Pancreas (tissue), 10 donors: ENCODE measurements around the gene PRR20G. TPM values are rescaled to one million over a fixed set of nuclear protein-coding genes. Genes with fewer than 3 reads are reported as not detected.

Source experiments
- ATAC-seq, 4 donors: fragments of 200-7000 bp; cut with Tn5 transposase; one replicate each; pipeline versions ENCODE4 v1.8.0 to v1.9.1; 2020; ENCODE audit warnings: mild to moderate bottlenecking in 4 of 4, moderate library complexity in 4 of 4
- DNase-seq, 6 donors: peaks; one replicate each; pipeline ENCODE4 v3.0.0-alpha.2; 2020
- FAIRE-seq: peaks from 2 replicates; lab custom pipeline; 2012; peaks lifted over from hg19 to GRCh38; lab: Jason Lieb, UNC
- H3K27ac ChIP-seq, 4 donors: fragments of 200-600 bp; sonication (generic); 1 replicate in 3 of 4; 2 replicates in 1 of 4; pipeline versions ENCODE4 v1.5.0 to v1.8.0; 2020
- H3K27me3 ChIP-seq, 4 donors: fragments of 200-600 bp; one replicate each; pipeline ENCODE4 v1.8.0; 2021
- H3K36me3 ChIP-seq, 3 donors: fragments of 200-600 bp; sonication (generic) in 1 of 3; one replicate each; pipeline versions ENCODE4 v1.5.0 to v1.8.0; 2020 to 2021
- H3K4me1 ChIP-seq, 3 donors: fragments of 200-600 bp; one replicate each; pipeline ENCODE4 v1.8.0; 2021
- H3K4me3 ChIP-seq, 4 donors: fragments of 200-600 bp; sonication (generic) in 2 of 4; one replicate each; pipeline versions ENCODE4 v1.5.0 to v1.8.0; 2020 to 2021
- H3K9me3 ChIP-seq, 4 donors: fragments of 200-600 bp; one replicate each; pipeline ENCODE4 v1.8.0; 2021
- WGBS, 2 donors: extraction: QIAGEN DNeasy Blood & Tissue Kit; methylation state at CpG; one replicate each; pipeline ENCODE4 v1.1.7; 2013; 5-methylcytosine and 5-hydroxymethylcytosine counted together
- intact Hi-C, 3 donors: fragments of 100-400 bp; cut with DNase I; formaldehyde crosslinking; loops; one replicate each; pipeline versions ENCODE4 v1.11.1 to v1.14.2; 2022
- polyA plus RNA-seq, 2 donors: library from polyadenylated mRNA; stranded (reverse); fragments of 200-250 nt; gene quantifications; one replicate each; pipeline ENCODE4 v1.2.3, GENCODE V29; 2013
- total RNA-seq, 6 donors: library from RNA; stranded (reverse); fragmentation: NEBNext Ultra II Directional in 4 of 6; extraction: Animal tissue kit (Norgen Biotek cat#: 25700) in 4 of 6; gene quantifications; one replicate each; pipeline versions ENCODE4 v1.2.1 to v1.2.4, GENCODE V29; 2021 to 2023
- TF ChIP-seq, protein P1 (sequence below), 4 donors: fragments of 200-600 bp; sonication (generic) in 3 of 4; IDR thresholded peaks; one replicate each; pipeline versions ENCODE4 v1.5.0 to v1.8.0; 2021; ENCODE audit warnings: antibody characterized with exemption in 4 of 4
- donor health status: healthy with polysubstance abuse.
- donor health status: DM: no; HTN: no; CAD: no; lungs with moderate emphysema.
- donor health status: DM: no; HTN: no; CAD: no.
- donor health status: control.
- donor health status: control.
- donor health status: Bipolar disorder and iron deficiency.
- donor health status: DM: yes; HTN: yes; CAD: no.
- donor health status: DM: no; HTN: no; CAD: no.
- donor health status: DM: no; HTN: no; CAD: no.
- donor health status: DM: yes; HTN: yes; CAD: no.

Gene PRR20G
- total and polyA plus RNA-seq, 8 donors = not detected

DNA sequence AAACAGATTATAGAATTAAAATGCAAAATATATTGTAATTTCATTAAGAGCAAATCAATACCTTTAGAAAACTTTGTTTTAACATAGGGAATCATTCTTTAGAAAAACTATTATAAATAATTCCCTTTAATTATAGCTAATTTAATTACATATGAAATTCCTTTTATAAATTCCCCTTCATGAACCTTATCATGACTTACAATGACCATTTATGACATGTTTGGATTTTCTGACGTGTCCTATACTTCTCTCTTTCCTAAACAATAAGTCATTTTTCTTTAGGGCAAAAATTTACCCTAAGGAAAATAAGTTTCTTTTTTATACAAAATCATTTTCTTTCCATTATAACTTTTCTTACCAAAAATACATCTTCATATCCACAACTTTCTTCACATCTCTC lies 37.8 kb downstream of the PRR20G start:
- no peak for FAIRE-seq
- 37 to 52% methylated on average over 1 of the region's 1 CpG for WGBS, 2 donors
- Histone ChIP-seq H3K27ac (no peak overlapping the region), H3K9me3 (no peaks in the 10 kb centered on the region), H3K36me3 (no peaks in the 10 kb centered on the region), H3K4me3 (no peak overlapping the region), H3K4me1 (no peaks in the 10 kb centered on the region), H3K27me3 (no peaks in the 10 kb centered on the region)
- intact Hi-C loops = no loop called here
- no peak for ATAC-seq
- no peak for DNase-seq
- TF ChIP-seq, protein P1, sequence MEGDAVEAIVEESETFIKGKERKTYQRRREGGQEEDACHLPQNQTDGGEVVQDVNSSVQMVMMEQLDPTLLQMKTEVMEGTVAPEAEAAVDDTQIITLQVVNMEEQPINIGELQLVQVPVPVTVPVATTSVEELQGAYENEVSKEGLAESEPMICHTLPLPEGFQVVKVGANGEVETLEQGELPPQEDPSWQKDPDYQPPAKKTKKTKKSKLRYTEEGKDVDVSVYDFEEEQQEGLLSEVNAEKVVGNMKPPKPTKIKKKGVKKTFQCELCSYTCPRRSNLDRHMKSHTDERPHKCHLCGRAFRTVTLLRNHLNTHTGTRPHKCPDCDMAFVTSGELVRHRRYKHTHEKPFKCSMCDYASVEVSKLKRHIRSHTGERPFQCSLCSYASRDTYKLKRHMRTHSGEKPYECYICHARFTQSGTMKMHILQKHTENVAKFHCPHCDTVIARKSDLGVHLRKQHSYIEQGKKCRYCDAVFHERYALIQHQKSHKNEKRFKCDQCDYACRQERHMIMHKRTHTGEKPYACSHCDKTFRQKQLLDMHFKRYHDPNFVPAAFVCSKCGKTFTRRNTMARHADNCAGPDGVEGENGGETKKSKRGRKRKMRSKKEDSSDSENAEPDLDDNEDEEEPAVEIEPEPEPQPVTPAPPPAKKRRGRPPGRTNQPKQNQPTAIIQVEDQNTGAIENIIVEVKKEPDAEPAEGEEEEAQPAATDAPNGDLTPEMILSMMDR (IDR thresholded peaks at IDR 0.05) = no peak

DNA sequence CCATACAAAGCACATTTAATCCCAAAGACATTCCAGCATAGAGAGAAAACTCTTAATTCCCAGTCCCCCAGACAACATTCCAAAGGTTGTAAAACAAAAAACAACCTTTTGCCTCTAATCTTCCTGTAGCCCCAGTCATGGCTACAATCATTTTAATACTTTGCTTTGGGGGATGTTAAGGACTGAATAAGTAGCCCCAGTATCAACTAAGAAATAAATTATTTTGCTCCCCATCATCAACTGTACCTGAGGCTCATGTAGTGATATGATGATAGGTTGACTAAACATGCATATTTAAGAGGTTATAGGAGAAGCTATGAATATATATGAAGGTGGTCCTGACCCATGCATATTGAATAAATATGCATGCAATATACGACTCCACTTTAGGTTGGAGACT lies 40.6 kb downstream of the PRR20G start:
- Histone ChIP-seq H3K9me3 (no peaks in the 10 kb centered on the region), H3K27ac (no peak overlapping the region), H3K4me1 (no peaks in the 10 kb centered on the region), H3K36me3 (no peaks in the 10 kb centered on the region), H3K4me3 (no peak overlapping the region), H3K27me3 (no peaks in the 10 kb centered on the region)
- 64 to 68% methylated on average over 1 of the region's 1 CpG for WGBS, 2 donors
- FAIRE-seq = no peak
- DNase-seq = no peak
- TF ChIP-seq, protein P1 (IDR thresholded peaks at IDR 0.05) = no peak
- no peak for ATAC-seq
- intact Hi-C loops = no loop called here

DNA sequence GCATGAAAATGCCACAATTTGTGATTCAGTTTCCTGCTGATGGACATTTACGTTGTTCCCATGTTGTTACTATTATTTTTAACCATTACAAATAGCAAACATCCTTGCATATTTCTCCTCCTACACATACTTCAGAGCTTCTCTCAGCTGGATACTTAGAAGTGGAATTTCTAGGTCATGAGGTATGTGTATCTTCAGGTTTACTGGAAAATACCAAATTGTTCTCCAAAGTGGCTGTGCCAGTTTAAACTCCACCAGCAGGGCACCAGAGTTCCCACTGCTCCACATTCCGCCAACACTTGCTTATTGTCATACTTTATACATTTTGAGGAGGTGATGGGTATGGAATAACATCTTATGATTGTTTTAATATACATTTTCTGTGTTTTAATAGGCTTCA lies 49.2 kb downstream of the PRR20G start:
- H3K36me3 ChIP-seq = no peaks in the 10 kb centered on the region
- 73 to 83% methylated on average over 2 of the region's 2 CpGs for WGBS, 2 donors
- H3K4me1 ChIP-seq = no peaks in the 10 kb centered on the region
- intact Hi-C loops = no loop called here
- H3K27me3 ChIP-seq = no peaks in the 10 kb centered on the region
- H3K9me3 ChIP-seq = no peaks in the 10 kb centered on the region
- TF ChIP-seq, protein P1 (IDR thresholded peaks at IDR 0.05) = no peak
- DNase-seq (no peak), FAIRE-seq (no peak), ATAC-seq (no peak)
- no peak overlapping the region for H3K27ac ChIP-seq
- H3K4me3 ChIP-seq = no peak overlapping the region

DNA sequence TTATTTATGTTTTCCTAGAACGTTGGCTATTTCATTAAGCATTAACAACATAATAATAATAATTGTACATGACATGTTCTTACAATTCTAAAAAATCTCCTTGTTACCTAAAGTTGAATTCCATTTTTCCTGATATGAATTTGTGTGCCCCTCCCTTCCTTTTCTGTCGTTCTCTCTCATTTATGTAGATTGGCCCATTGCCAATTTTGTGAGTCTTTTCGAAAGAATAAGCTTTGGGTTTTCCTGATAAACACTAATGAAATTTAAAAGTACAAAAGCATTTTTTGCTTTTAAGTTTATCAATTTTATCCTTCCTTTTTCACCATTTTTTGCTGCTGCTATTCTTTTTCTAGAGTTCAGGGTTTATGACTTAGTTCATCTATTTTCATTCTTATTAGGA lies 50.0 kb downstream of the PRR20G start:
- TF ChIP-seq, protein P1 (IDR thresholded peaks at IDR 0.05) = no peak
- FAIRE-seq = no peak

DNA sequence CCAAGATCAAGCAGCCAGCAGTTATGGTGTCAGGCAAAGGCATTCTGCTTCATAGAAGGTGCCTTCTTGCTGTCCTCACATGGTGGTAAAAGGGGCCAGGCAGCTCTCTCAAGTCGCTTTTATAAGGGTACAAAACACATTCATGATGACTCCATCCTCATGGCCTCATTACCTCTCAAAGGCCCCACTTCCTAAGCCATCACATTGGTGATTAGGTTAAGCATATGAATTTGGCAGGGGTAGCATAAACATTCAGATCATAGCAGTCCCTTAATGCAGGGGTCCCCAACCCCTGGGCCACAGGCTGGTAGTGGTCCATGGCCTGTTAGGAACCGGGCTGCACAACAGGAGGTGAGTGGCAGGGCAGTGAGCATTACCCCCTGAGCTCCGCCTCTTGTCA lies 52.1 kb downstream of the PRR20G start:
- H3K9me3 ChIP-seq = no peaks in the 10 kb centered on the region
- no peak for DNase-seq
- 58 to 66% methylated on average over 3 of the region's 3 CpGs for WGBS, 2 donors
- TF ChIP-seq, protein P1 (IDR thresholded peaks at IDR 0.05) = no peak
- FAIRE-seq = no peak
- H3K36me3 ChIP-seq = no peaks in the 10 kb centered on the region
- no peak overlapping the region for H3K4me3 ChIP-seq
- no peak for ATAC-seq
- intact Hi-C loops = no loop called here
- H3K4me1 ChIP-seq = no peaks in the 10 kb centered on the region
- no peak overlapping the region for H3K27ac ChIP-seq
- no peaks in the 10 kb centered on the region for H3K27me3 ChIP-seq

More for the DNA sequence above, 50.0 kb downstream of the PRR20G start:
- 44 to 55% methylated on average over 3 of the region's 3 CpGs for WGBS, 2 donors
- Histone ChIP-seq H3K36me3 (no peaks in the 10 kb centered on the region), H3K27me3 (no peaks in the 10 kb centered on the region), H3K9me3 (no peaks in the 10 kb centered on the region), H3K4me3 (no peak overlapping the region), H3K27ac (no peak overlapping the region), H3K4me1 (no peaks in the 10 kb centered on the region)
- DNase-seq (no peak), ATAC-seq (no peak)
- intact Hi-C loops = no loop called here
